Left ventricle myocardium inferior (tissue), 1 donor: ENCODE measurements around the gene AKR1C8. TPM values are rescaled to one million over a fixed set of nuclear protein-coding genes. Genes with fewer than 3 reads are reported as not detected.

Experiments
- DNase-seq: peaks from one replicate; pipeline ENCODE4 v3.0.0-alpha.2; 2020
- H3K27ac ChIP-seq: fragments of 200-600 bp; replicated peaks from 2 replicates; pipeline ENCODE4 v1.8.0; 2021
- H3K27me3 ChIP-seq: fragments of 200-600 bp; 2 replicates; pipeline ENCODE4 v1.8.0; 2021; ENCODE audit warnings: low read depth
- H3K36me3 ChIP-seq: fragments of 200-600 bp; 2 replicates; pipeline ENCODE4 v1.8.0; 2021
- H3K4me1 ChIP-seq: fragments of 200-600 bp; 2 replicates; pipeline ENCODE4 v1.8.0; 2021
- H3K4me3 ChIP-seq: fragments of 200-600 bp; 2 replicates; pipeline ENCODE4 v1.8.0; 2021; ENCODE audit warnings: mild to moderate bottlenecking, moderate library complexity
- H3K9me3 ChIP-seq: fragments of 200-600 bp; replicated peaks from 2 replicates; pipeline ENCODE4 v1.8.0; 2021
- CTCF ChIP-seq: fragments of 200-600 bp; IDR thresholded peaks from 2 replicates; pipeline ENCODE4 v1.8.0; 2021; ENCODE audit warnings: antibody characterized with exemption, mild to moderate bottlenecking, borderline replicate concordance
- intact Hi-C: fragments of 100-400 bp; cut with micrococcal nuclease; formaldehyde crosslinking; loops from one replicate; pipeline ENCODE4 v1.11.0; 2022
- total RNA-seq: library from RNA; stranded (reverse); fragmentation: NEBNext Ultra II Directional; extraction: Animal tissue kit (Norgen Biotek cat#: 25700); gene quantifications from one replicate; pipeline ENCODE4 v1.2.1, GENCODE V29; 2021
- donor health status: DM: no; HTN: yes; CAD: no; lungs with severe emphysema.

Gene AKR1C8
- total RNA-seq, 1 donor from 2014 or later: 0.22 TPM

- H3K27me3 ChIP-seq: no peaks in the 10 kb centered on the region
- no peak for TF ChIP-seq CTCF
- H3K36me3 ChIP-seq: no peaks in the 10 kb centered on the region
- intact Hi-C loops: no loop called here
- no peak overlapping the region for H3K4me3 ChIP-seq
- no peak for DNase-seq
- H3K9me3 ChIP-seq: peaks cover 40% of the 10 kb centered on the region
- H3K4me1 ChIP-seq: no peaks in the 10 kb centered on the region
- H3K27ac ChIP-seq: no peak overlapping the region
Observed at GRCh38 chr10:5159126-5159525, 25.8 kb downstream of the AKR1C8 start.

- no peaks in the 10 kb centered on the region for H3K4me1 ChIP-seq
- no peak for DNase-seq
- intact Hi-C loops: no loop called here
- no peak overlapping the region for H3K4me3 ChIP-seq
- no peak for TF ChIP-seq CTCF
- no peaks in the 10 kb centered on the region for H3K36me3 ChIP-seq
- no peaks in the 10 kb centered on the region for H3K27me3 ChIP-seq
- H3K27ac ChIP-seq: no peak overlapping the region
- H3K9me3 ChIP-seq: peaks cover 24% of the 10 kb centered on the region
Observed at GRCh38 chr10:5157501-5157900, 27.4 kb downstream of the AKR1C8 start.

- H3K27ac ChIP-seq: no peak overlapping the region
- no peak for TF ChIP-seq CTCF
- intact Hi-C loops: no loop called here
Observed at GRCh38 chr10:5155951-5156350, 29.0 kb downstream of the AKR1C8 start.

GRCh38 chr10:5151076-5151475 is 33.9 kb downstream of the AKR1C8 start:
- Histone ChIP-seq H3K9me3 (peaks cover 28% of the 10 kb centered on the region), H3K4me1 (no peaks in the 10 kb centered on the region), H3K27ac (no peak overlapping the region), H3K27me3 (no peaks in the 10 kb centered on the region), H3K4me3 (no peak overlapping the region), H3K36me3 (no peaks in the 10 kb centered on the region)
- intact Hi-C loops: no loop called here
- DNase-seq: no peak
- no peak for TF ChIP-seq CTCF

More at GRCh38 chr10:5155951-5156350, 29.0 kb downstream of the AKR1C8 start:
- Histone ChIP-seq H3K36me3 (no peaks in the 10 kb centered on the region), H3K4me1 (no peaks in the 10 kb centered on the region), H3K9me3 (peaks cover 17% of the 10 kb centered on the region), H3K4me3 (no peak overlapping the region), H3K27me3 (no peaks in the 10 kb centered on the region)
- no peak for DNase-seq

GRCh38 chr10:5148678-5149032 is 36.3 kb downstream of the AKR1C8 start:
- H3K9me3 ChIP-seq: peaks cover 28% of the 10 kb centered on the region
- no peaks in the 10 kb centered on the region for H3K36me3 ChIP-seq
- no peak overlapping the region for H3K4me3 ChIP-seq
- H3K4me1 ChIP-seq: no peaks in the 10 kb centered on the region
- intact Hi-C loops: no loop called here
- no peak for DNase-seq
- H3K27me3 ChIP-seq: no peaks in the 10 kb centered on the region
- no peak overlapping the region for H3K27ac ChIP-seq
- no peak for TF ChIP-seq CTCF

GRCh38 chr10:5147981-5148677 is 36.8 kb downstream of the AKR1C8 start:
- no peak for TF ChIP-seq CTCF
- intact Hi-C loops: no loop called here

More at GRCh38 chr10:5147981-5148677, 36.8 kb downstream of the AKR1C8 start:
- Histone ChIP-seq H3K27me3 (no peaks in the 10 kb centered on the region), H3K9me3 (peaks cover 31% of the 10 kb centered on the region), H3K4me1 (no peaks in the 10 kb centered on the region), H3K4me3 (no peak overlapping the region), H3K27ac (no peak overlapping the region), H3K36me3 (no peaks in the 10 kb centered on the region)
- no peak for DNase-seq
